Esophagus squamous epithelium (tissue), 5 donors: ENCODE results near the gene FADS3. TPM values are rescaled to one million over a fixed set of nuclear protein-coding genes. Genes with fewer than 3 reads are reported as not detected.

Experiments used
- DNase-seq: peaks from one replicate; lab custom pipeline; 2025; lab: John Stamatoyannopoulos, UW
- H3K27ac ChIP-seq, 4 donors: fragments of 200-600 bp; sonication (generic); one replicate each; pipeline ENCODE4 v1.5.1; 2016 to 2019; ENCODE audit warnings: mild to moderate bottlenecking in 1 of 4
- H3K27me3 ChIP-seq, 4 donors: fragments of 200-600 bp; sonication (generic); 1 replicate in 3 of 4; 2 replicates in 1 of 4; pipeline versions ENCODE4 v1.5.1 to v1.6.0; 2017 to 2021; ENCODE audit warnings: antibody characterized with exemption in 1 of 4
- H3K36me3 ChIP-seq, 3 donors: fragments of 200-600 bp; sonication (generic); one replicate each; pipeline ENCODE4 v1.5.1; 2016 to 2019
- H3K4me1 ChIP-seq, 3 donors: fragments of 200-600 bp; sonication (generic); one replicate each; pipeline ENCODE4 v1.5.1; 2017 to 2019
- H3K4me3 ChIP-seq, 4 donors: fragments of 200-600 bp; sonication (generic); 1 replicate in 3 of 4; 2 replicates in 1 of 4; pipeline ENCODE4 v1.5.1; 2016 to 2019; ENCODE audit warnings: mild to moderate bottlenecking in 2 of 4, moderate library complexity in 1 of 4
- H3K9me3 ChIP-seq, 3 donors: fragments of 200-600 bp; sonication (generic); one replicate each; pipeline ENCODE4 v1.5.1; 2016 to 2019
- POLR2A ChIP-seq, 4 donors: fragments of 450-650 bp; IDR thresholded peaks; one replicate each; pipeline ENCODE4 v1.6.1; 2017; ENCODE audit warnings: antibody characterized with exemption in 4 of 4, mild to moderate bottlenecking in 4 of 4, moderate library complexity in 3 of 4
- WGBS, 2 donors: methylation state at CpG; one replicate each; pipeline ENCODE4 v1.1.5; 2018; 5-methylcytosine and 5-hydroxymethylcytosine counted together
- intact Hi-C: fragments of 100-400 bp; cut with DNase I; formaldehyde crosslinking; loops from one replicate; pipeline ENCODE4 v1.15.0; 2022
- total RNA-seq, 4 donors: library from RNA; depleted of rRNA; stranded (reverse); fragments of >200 nt; gene quantifications; one replicate each; pipeline ENCODE4 v1.1.0, GENCODE V29; 2016
- TF ChIP-seq, protein P1 (sequence below), 6 experiments: fragments of 450-650 bp in 4 of 6; fragments of 200-600 bp in 2 of 6; sonication (generic) in 2 of 6; IDR thresholded peaks; one replicate each; pipeline ENCODE4 v1.5.1; 2016 to 2019; ENCODE audit warnings: antibody characterized with exemption in 6 of 6, mild to moderate bottlenecking in 4 of 6, moderate library complexity in 4 of 6
- donor health status: DM: yes; HTN: yes; CAD: no.

Gene FADS3
- total RNA-seq, 4 donors from 2014 or later: 6.1 to 16.0 (median 7.1) TPM

DNA sequence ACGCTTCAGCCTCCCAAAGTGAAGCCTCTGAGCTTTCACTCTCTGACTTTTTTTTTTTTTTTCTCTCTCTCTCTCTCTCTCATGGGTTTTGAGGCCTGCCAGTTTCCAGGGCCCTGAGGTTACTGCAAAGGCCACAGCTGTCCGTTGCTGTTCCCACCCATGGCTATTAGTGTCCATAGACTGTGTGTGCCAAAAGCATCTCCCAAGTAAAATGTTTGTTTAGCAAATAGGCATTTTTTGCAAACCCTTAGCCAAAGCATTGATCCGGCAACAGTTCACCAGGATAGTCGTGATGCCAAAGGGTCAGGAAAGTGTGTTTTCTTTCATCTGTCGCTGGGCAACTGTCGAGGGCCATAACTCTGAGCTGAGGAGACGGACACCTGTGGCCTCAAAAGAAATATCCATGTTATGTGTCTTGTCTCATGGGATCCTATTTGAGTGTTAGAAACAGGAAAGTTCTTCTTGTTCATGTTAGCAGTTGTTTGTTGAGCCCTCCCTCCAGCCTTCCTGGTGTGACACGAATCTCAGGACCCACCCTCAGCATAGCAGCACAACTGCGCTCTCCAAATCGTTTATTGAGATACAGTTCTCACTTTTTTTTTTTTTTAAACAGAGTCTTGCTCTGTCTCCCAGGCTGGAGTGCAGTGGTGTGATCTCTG is 44.9 kb downstream of the FADS3 start:
- DNase-seq: no peak

DNA sequence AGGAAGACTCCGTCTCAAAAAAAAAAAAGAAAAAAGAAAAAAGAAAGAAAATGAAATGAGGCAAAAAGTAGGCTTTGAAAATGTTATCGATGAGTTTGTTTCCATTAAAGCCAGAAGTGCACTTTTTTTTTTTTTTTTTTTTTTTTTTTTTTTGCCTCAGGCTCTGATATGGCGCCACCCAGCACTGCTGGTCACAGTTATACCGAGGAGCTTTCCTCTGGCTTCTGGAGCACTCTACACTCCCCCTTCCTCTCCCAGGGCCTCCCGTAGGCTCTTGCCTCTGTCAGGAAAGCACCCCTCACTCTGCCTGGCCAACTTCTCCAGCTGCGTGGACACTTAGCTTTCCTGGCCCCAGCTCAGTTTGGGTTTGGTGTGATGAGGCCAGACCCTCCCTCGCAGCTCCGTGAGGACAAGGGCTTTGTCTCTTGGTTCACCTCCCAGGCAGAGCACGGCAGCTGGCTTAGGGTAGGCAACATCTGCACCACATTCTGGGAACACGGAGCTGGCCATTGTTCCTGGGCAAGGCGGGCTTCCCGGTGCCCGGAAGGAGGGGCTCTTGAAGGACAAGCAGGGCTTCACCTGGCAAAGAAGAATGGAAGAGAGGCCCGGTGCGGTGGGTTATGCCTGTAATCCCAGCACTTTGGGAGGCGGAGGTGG is 46.3 kb downstream of the FADS3 start:
- 62 to 68% methylated on average over 6 to 7 of the region's 16 CpGs for WGBS, 2 donors
- Histone ChIP-seq H3K4me1 (no peaks in the 10 kb centered on the region), H3K27me3 (no peaks in the 10 kb centered on the region), H3K9me3 (no peaks in the 10 kb centered on the region), H3K27ac (no peak overlapping the region), H3K4me3 (no peak overlapping the region), H3K36me3 (peaks cover 0 to 76% (median 0%) of the 10 kb centered on the region in 3 donors)
- intact Hi-C loops: no loop called here
- TF ChIP-seq, protein P1, sequence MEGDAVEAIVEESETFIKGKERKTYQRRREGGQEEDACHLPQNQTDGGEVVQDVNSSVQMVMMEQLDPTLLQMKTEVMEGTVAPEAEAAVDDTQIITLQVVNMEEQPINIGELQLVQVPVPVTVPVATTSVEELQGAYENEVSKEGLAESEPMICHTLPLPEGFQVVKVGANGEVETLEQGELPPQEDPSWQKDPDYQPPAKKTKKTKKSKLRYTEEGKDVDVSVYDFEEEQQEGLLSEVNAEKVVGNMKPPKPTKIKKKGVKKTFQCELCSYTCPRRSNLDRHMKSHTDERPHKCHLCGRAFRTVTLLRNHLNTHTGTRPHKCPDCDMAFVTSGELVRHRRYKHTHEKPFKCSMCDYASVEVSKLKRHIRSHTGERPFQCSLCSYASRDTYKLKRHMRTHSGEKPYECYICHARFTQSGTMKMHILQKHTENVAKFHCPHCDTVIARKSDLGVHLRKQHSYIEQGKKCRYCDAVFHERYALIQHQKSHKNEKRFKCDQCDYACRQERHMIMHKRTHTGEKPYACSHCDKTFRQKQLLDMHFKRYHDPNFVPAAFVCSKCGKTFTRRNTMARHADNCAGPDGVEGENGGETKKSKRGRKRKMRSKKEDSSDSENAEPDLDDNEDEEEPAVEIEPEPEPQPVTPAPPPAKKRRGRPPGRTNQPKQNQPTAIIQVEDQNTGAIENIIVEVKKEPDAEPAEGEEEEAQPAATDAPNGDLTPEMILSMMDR (IDR thresholded peaks at IDR 0.05): no peak
- TF ChIP-seq POLR2A (IDR thresholded peaks at IDR 0.05): no peak
- DNase-seq: no peak

More for the DNA sequence above, 44.9 kb downstream of the FADS3 start:
- Histone ChIP-seq H3K9me3 (no peaks in the 10 kb centered on the region), H3K4me3 (no peak overlapping the region), H3K27me3 (no peaks in the 10 kb centered on the region), H3K4me1 (no peaks in the 10 kb centered on the region), H3K27ac (no peak overlapping the region), H3K36me3 (peaks cover 0 to 74% (median 0%) of the 10 kb centered on the region in 3 donors)
- no peak for TF ChIP-seq POLR2A (IDR thresholded peaks at IDR 0.05)
- TF ChIP-seq, protein P1 (IDR thresholded peaks at IDR 0.05): no peak
- intact Hi-C loops: no loop called here
- 83 to 84% methylated on average over 10 of the region's 10 CpGs for WGBS, 2 donors

DNA sequence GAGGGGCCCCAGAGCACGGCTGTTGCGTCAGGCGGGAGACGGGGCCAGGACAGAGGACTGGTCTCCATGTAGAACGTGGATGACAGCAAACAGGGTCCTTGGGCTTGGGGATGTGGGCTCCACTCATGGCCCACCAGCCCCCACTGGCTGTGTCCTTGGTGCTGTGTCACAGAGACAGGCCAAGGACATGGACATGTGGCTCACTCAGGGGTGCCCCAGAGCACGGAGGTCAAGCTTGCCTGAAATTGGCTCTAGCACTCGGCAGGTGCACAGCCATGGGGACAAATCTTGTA is 48.9 kb downstream of the FADS3 start:
- DNase-seq: no peak
- no peaks in the 10 kb centered on the region for H3K9me3 ChIP-seq
- no peak overlapping the region for H3K4me3 ChIP-seq
- H3K27me3 ChIP-seq: no peaks in the 10 kb centered on the region
- H3K4me1 ChIP-seq: no peaks in the 10 kb centered on the region
- peak overlapping the region in 1 of 4 donors; percentile 13 for H3K27ac ChIP-seq
- no peak for TF ChIP-seq POLR2A (IDR thresholded peaks at IDR 0.05)
- TF ChIP-seq, protein P1 (IDR thresholded peaks at IDR 0.05): no peak
- H3K36me3 ChIP-seq: peaks cover 0 to 65% (median 0%) of the 10 kb centered on the region in 3 donors
- intact Hi-C loops: no loop called here
- 83 to 88% methylated on average over 2 of the region's 7 CpGs for WGBS, 2 donors

DNA sequence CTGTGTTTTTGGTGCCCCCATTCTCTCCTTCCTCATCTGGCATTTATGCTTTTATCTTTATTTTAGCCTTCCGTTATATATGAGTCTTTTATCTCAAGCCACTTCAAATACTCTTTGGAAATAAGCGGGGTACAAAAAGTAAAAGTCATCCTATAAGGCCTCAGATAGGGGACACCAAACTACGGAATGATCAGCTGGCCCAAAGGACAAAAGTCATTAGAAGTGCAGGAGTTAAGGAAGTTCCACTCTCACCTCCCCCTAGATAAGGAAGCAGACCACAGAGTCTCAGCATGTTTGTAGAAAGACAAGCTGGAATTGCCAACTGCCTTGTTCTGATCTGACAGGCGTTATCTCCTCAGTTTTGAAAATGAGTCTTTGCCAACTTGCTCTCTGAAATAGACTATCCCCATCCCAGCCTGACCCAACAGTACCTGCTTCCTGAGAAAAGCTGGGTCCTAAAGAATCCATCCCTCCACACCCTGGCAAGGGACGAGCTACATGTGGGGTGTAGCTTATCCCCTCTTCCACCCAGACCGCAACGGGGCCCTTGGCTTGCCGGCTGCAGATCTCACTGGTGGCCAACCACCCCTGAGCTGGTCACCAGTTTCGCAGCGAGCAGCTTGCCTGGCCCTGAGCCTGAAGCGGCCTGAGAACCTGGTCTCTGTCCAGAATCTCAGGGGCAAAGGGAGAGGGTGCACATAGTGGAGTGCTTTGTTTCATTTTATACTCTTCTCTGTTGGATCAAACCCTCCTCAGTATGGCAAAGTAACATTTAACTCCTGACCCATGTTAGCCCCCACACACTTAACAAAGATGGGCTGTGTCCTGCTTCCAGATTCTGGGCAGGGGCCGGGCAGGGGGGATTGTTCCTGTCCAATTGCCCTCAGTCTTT is 49.5 kb downstream of the FADS3 start:
- DNase-seq: no peak
- peak overlapping the region in 1 of 4 donors; percentile 13 for H3K27ac ChIP-seq
- peaks cover 0 to 64% (median 0%) of the 10 kb centered on the region in 3 donors for H3K36me3 ChIP-seq
- no peaks in the 10 kb centered on the region for H3K27me3 ChIP-seq
- H3K4me1 ChIP-seq: no peaks in the 10 kb centered on the region
- no peaks in the 10 kb centered on the region for H3K9me3 ChIP-seq
- 81 to 91% methylated on average over 5 to 9 of the region's 12 CpGs for WGBS, 2 donors
- intact Hi-C loops: no loop called here
- H3K4me3 ChIP-seq: no peak overlapping the region
- TF ChIP-seq, protein P1 (IDR thresholded peaks at IDR 0.05): no peak
- TF ChIP-seq POLR2A (IDR thresholded peaks at IDR 0.05): no peak
